Measurements from ENCODE around the gene AADACL3.

DNA sequence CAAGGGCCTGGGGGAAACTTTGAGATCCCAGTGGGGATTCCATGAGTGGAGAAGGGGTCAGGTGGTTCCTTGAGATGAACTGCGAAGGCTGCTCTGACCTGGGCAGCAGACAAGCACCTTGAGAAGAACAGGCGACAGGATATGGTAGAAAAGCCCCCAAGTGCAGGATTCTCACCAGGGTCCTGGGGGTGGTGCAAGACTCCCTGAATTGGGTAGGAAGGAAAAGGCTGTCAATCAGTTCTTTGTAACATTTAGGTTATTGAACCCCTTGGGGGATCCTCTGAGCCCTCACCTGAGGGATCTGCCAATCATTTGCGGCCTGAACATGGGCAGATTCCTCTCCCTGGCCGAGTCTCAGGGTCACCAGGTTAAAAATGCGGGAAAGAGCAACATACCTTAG lies 55.3 kb downstream of the AADACL3 start:
- TF ChIP-seq GABPB1 (CRISPR knock-in tag; IDR thresholded peaks at IDR 0.05) (no peak), ZNF436 (CRISPR knock-in tag; IDR thresholded peaks at IDR 0.05) (no peak), L3MBTL2 (IDR thresholded peaks at IDR 0.05) (no peak), MTF1 (CRISPR knock-in tag; IDR thresholded peaks at IDR 0.05; ENCODE audit: borderline replicate concordance) (no peak), NFIC (IDR thresholded peaks at IDR 0.05) (no peak), POLR2A (conservative IDR thresholded peaks at IDR 0.05) (no peak), HDAC8 (tag; IDR thresholded peaks at IDR 0.05) (no peak), CREB1 (IDR thresholded peaks at IDR 0.05) (no peak), CREB1 (CRISPR knock-in tag; IDR thresholded peaks at IDR 0.05) (no peak), ZBTB8A (IDR thresholded peaks at IDR 0.05; ENCODE audit: partially characterized antibody) (no peak)
- TF ChIP-seq, protein P1, sequence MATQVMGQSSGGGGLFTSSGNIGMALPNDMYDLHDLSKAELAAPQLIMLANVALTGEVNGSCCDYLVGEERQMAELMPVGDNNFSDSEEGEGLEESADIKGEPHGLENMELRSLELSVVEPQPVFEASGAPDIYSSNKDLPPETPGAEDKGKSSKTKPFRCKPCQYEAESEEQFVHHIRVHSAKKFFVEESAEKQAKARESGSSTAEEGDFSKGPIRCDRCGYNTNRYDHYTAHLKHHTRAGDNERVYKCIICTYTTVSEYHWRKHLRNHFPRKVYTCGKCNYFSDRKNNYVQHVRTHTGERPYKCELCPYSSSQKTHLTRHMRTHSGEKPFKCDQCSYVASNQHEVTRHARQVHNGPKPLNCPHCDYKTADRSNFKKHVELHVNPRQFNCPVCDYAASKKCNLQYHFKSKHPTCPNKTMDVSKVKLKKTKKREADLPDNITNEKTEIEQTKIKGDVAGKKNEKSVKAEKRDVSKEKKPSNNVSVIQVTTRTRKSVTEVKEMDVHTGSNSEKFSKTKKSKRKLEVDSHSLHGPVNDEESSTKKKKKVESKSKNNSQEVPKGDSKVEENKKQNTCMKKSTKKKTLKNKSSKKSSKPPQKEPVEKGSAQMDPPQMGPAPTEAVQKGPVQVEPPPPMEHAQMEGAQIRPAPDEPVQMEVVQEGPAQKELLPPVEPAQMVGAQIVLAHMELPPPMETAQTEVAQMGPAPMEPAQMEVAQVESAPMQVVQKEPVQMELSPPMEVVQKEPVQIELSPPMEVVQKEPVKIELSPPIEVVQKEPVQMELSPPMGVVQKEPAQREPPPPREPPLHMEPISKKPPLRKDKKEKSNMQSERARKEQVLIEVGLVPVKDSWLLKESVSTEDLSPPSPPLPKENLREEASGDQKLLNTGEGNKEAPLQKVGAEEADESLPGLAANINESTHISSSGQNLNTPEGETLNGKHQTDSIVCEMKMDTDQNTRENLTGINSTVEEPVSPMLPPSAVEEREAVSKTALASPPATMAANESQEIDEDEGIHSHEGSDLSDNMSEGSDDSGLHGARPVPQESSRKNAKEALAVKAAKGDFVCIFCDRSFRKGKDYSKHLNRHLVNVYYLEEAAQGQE (IDR thresholded peaks at IDR 0.05; ENCODE audit: borderline replicate concordance): no peak
- TF ChIP-seq, protein P1 (CRISPR knock-in tag; IDR thresholded peaks at IDR 0.05; ENCODE audit: low read depth): no peak
- TF ChIP-seq, protein P2, sequence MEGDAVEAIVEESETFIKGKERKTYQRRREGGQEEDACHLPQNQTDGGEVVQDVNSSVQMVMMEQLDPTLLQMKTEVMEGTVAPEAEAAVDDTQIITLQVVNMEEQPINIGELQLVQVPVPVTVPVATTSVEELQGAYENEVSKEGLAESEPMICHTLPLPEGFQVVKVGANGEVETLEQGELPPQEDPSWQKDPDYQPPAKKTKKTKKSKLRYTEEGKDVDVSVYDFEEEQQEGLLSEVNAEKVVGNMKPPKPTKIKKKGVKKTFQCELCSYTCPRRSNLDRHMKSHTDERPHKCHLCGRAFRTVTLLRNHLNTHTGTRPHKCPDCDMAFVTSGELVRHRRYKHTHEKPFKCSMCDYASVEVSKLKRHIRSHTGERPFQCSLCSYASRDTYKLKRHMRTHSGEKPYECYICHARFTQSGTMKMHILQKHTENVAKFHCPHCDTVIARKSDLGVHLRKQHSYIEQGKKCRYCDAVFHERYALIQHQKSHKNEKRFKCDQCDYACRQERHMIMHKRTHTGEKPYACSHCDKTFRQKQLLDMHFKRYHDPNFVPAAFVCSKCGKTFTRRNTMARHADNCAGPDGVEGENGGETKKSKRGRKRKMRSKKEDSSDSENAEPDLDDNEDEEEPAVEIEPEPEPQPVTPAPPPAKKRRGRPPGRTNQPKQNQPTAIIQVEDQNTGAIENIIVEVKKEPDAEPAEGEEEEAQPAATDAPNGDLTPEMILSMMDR (IDR thresholded peaks at IDR 0.05 in 2 of 3, conservative IDR thresholded peaks at IDR 0.05 in 1 of 3; ENCODE audit: insufficient read depth in 2 of 3, low read depth in 1 of 3, low read length in 3 of 3): no peak
